Trophoblast cell (in vitro differentiated cells and primary cell): Measurements from ENCODE around the gene SLC4A9.
"Not testable (repeated sequence)": the region's sequence is repeated elsewhere in the genome, so short reads cannot be mapped to it uniquely, and the experiment has no call there.

Experiments
- DNase-seq, 2 donors: peaks; one replicate each; pipeline ENCODE4 v3.0.0-alpha.2; 2016
- H2AFZ ChIP-seq: 2 replicates; pipeline ENCODE4 v1.6.1; 2013; ENCODE audit warnings: low read length, moderate library complexity, mild to moderate bottlenecking; ENCODE audit not compliant: insufficient read depth, poor library complexity
- H2AK5ac ChIP-seq: 2 replicates; pipeline ENCODE4 v1.6.1; 2013; ENCODE audit warnings: mild to moderate bottlenecking, low read length
- H2BK120ac ChIP-seq: 2 replicates; pipeline ENCODE4 v1.6.1; 2013; ENCODE audit warnings: low read length, mild to moderate bottlenecking, moderate library complexity; ENCODE audit not compliant: insufficient read depth, poor library complexity
- H2BK12ac ChIP-seq: 2 replicates; pipeline ENCODE4 v1.6.1; 2013; ENCODE audit warnings: mild to moderate bottlenecking, low read length, moderate library complexity
- H2BK5ac ChIP-seq: 2 replicates; pipeline ENCODE4 v1.6.1; 2013; ENCODE audit warnings: low read length, low read depth, moderate library complexity, mild to moderate bottlenecking; ENCODE audit not compliant: poor library complexity
- H3K14ac ChIP-seq: 2 replicates; pipeline ENCODE4 v1.6.1; 2013; ENCODE audit warnings: mild to moderate bottlenecking, low read length
- H3K18ac ChIP-seq: 2 replicates; pipeline ENCODE4 v1.6.1; 2013; ENCODE audit warnings: mild to moderate bottlenecking, low read length
- H3K23ac ChIP-seq: 2 replicates; pipeline ENCODE4 v1.6.1; 2013; ENCODE audit warnings: low read length
- H3K27ac ChIP-seq: 2 replicates; pipeline ENCODE4 v1.5.1; 2013; ENCODE audit warnings: low read depth, mild to moderate bottlenecking, inconsistent platforms, low read length, moderate library complexity
- H3K27me3 ChIP-seq: 2 replicates; pipeline ENCODE4 v1.6.1; 2013; ENCODE audit warnings: inconsistent platforms, mild to moderate bottlenecking, low read length, moderate library complexity; ENCODE audit not compliant: insufficient read depth
- H3K36me3 ChIP-seq, 2 experiments: 1 replicate in 1 of 2; 2 replicates in 1 of 2; pipeline ENCODE4 v1.6.1; 2013; ENCODE audit warnings: low read length in 2 of 2, mild to moderate bottlenecking in 2 of 2, moderate library complexity in 1 of 2; ENCODE audit not compliant: insufficient read depth in 2 of 2, control insufficient read depth in 1 of 2
- H3K4ac ChIP-seq: 2 replicates; pipeline ENCODE4 v1.6.1; 2013; ENCODE audit warnings: low read depth, mild to moderate bottlenecking, low read length, moderate library complexity
- H3K4me1 ChIP-seq, 2 experiments: 1 replicate in 1 of 2; 2 replicates in 1 of 2; pipeline ENCODE4 v1.6.1; 2013; ENCODE audit warnings: low read length in 2 of 2, mild to moderate bottlenecking in 2 of 2, moderate library complexity in 1 of 2; ENCODE audit not compliant: insufficient read depth in 2 of 2, control insufficient read depth in 1 of 2
- H3K4me2 ChIP-seq: 2 replicates; pipeline ENCODE4 v1.6.1; 2013; ENCODE audit warnings: inconsistent platforms, mild to moderate bottlenecking, low read length, moderate library complexity
- H3K4me3 ChIP-seq: 2 replicates; pipeline ENCODE4 v1.5.1; 2013; ENCODE audit warnings: mild to moderate bottlenecking, low read depth, low read length, inconsistent platforms
- H3K79me1 ChIP-seq: one replicate; pipeline ENCODE4 v1.6.1; 2013; ENCODE audit warnings: low read length
- H3K79me2 ChIP-seq: 2 replicates; pipeline ENCODE4 v1.6.1; 2013; ENCODE audit warnings: low read length, mild to moderate bottlenecking; ENCODE audit not compliant: control insufficient read depth, insufficient read depth, poor library complexity
- H3K9ac ChIP-seq: 2 replicates; pipeline ENCODE4 v1.6.1; 2013; ENCODE audit warnings: mild to moderate bottlenecking, low read length
- H3K9me3 ChIP-seq: 2 replicates; pipeline ENCODE4 v1.6.1; 2013; ENCODE audit warnings: low read depth, mild to moderate bottlenecking, control low read depth, inconsistent platforms, low read length; ENCODE audit not compliant: insufficient read depth
- H4K12ac ChIP-seq: 2 replicates; pipeline ENCODE4 v1.6.1; 2013; ENCODE audit warnings: low read depth, mild to moderate bottlenecking, low read length, moderate library complexity
- H4K8ac ChIP-seq: 2 replicates; pipeline ENCODE4 v1.6.1; 2013; ENCODE audit warnings: low read depth, mild to moderate bottlenecking, low read length, moderate library complexity
- H4K91ac ChIP-seq: one replicate; pipeline ENCODE4 v1.6.1; 2013; ENCODE audit warnings: low read depth, mild to moderate bottlenecking, low read length, moderate library complexity
- WGBS: extraction: QIAGEN DNeasy Blood & Tissue Kit; methylation state at CpG from one replicate; pipeline ENCODE4 v1.1.7; 2013; ENCODE audit warnings: missing lambda C conversion rate; ENCODE audit not compliant: insufficient read length, insufficient coverage; ENCODE audit errors: extremely low coverage; 5-methylcytosine and 5-hydroxymethylcytosine counted together

SLC4A9 gene

GRCh38 chr5:140420226-140420570 lies 60.2 kb downstream of the SLC4A9 start:
- peaks cover 2% of the 10 kb centered on the region for H3K79me2 ChIP-seq
- peak in 1 of 2 donors; percentile 25 for DNase-seq
- H3K36me3 ChIP-seq, result no peaks in the 10 kb centered on the region
- H3K4me3 ChIP-seq, result no peak overlapping the region
- H3K4ac ChIP-seq, result no peak overlapping the region
- H3K27ac ChIP-seq, result no peak overlapping the region
- no peak overlapping the region for H2BK12ac ChIP-seq
- H3K9ac ChIP-seq, result no peak overlapping the region
- no peaks in the 10 kb centered on the region for H3K4me1 ChIP-seq
- H2AFZ ChIP-seq, result no peak overlapping the region
- no peaks in the 10 kb centered on the region for H3K9me3 ChIP-seq
- H2AK5ac ChIP-seq, result no peak overlapping the region
- WGBS, result no CpG with 5 or more reads among the region's 4 CpGs
- no peak overlapping the region for H4K12ac ChIP-seq
- no peak overlapping the region for H2BK120ac ChIP-seq
- no peaks in the 10 kb centered on the region for H3K27me3 ChIP-seq
- H4K8ac ChIP-seq, result no peak overlapping the region
- H3K14ac ChIP-seq, result no peak overlapping the region
- no peak overlapping the region for H4K91ac ChIP-seq
- no peak overlapping the region for H2BK5ac ChIP-seq
- H3K4me2 ChIP-seq, result no peak overlapping the region
- H3K23ac ChIP-seq, result no peak overlapping the region
- H3K79me1 ChIP-seq, result no peaks in the 10 kb centered on the region
- no peak overlapping the region for H3K18ac ChIP-seq

DNA sequence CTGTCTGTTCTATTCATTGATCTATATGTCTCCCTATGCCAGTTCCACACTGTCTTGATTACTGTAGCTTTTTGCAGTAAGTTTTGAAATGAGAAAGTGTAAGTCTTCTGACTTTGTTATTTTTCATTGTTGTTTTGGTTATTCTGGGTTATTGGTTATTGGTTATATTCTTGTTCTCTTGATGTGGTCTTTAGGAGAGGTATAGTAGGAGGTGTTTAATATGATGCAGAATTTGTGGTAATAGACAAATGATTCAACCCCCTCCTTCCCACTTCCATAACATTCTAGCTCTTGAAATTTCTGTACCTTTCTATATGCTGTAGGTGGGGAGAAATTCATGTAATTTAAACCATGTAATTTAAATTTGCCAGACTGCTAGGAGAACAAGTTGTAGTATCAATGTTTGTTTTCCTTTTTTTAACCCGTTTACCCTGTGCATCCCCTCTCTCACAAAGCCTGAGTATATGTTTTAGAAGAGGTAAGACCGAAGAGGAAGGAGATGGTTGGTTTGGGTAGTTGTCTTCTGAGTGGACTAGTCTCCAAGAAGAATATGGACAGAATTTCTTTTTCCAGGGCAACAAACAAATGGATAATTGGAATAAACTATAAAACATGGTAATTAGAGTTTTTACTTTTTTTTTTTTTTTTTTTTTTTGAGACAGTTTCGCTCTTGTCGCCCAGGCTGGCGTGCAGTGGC lies 60.8 kb downstream of the SLC4A9 start:
- no peaks in the 10 kb centered on the region for H3K4me1 ChIP-seq
- H2AFZ ChIP-seq, result no peak overlapping the region
- no peak overlapping the region for H3K18ac ChIP-seq
- H3K14ac ChIP-seq, result no peak overlapping the region
- H2BK5ac ChIP-seq, result no peak overlapping the region
- H3K27ac ChIP-seq, result no peak overlapping the region
- no peak for DNase-seq
- peaks cover 2% of the 10 kb centered on the region for H3K79me2 ChIP-seq
- no peak overlapping the region for H3K4ac ChIP-seq
- no peak overlapping the region for H3K4me2 ChIP-seq
- H2AK5ac ChIP-seq, result no peak overlapping the region
- no CpG with 5 or more reads among the region's 5 CpGs for WGBS
- no peak overlapping the region for H2BK120ac ChIP-seq
- no peak overlapping the region for H3K9ac ChIP-seq
- H2BK12ac ChIP-seq, result no peak overlapping the region
- H4K12ac ChIP-seq, result no peak overlapping the region
- H3K27me3 ChIP-seq, result no peaks in the 10 kb centered on the region
- no peaks in the 10 kb centered on the region for H3K79me1 ChIP-seq
- H3K36me3 ChIP-seq, result no peaks in the 10 kb centered on the region
- H4K8ac ChIP-seq, result no peak overlapping the region
- no peaks in the 10 kb centered on the region for H3K9me3 ChIP-seq
- H3K4me3 ChIP-seq, result no peak overlapping the region
- H4K91ac ChIP-seq, result no peak overlapping the region
- no peak overlapping the region for H3K23ac ChIP-seq

DNA sequence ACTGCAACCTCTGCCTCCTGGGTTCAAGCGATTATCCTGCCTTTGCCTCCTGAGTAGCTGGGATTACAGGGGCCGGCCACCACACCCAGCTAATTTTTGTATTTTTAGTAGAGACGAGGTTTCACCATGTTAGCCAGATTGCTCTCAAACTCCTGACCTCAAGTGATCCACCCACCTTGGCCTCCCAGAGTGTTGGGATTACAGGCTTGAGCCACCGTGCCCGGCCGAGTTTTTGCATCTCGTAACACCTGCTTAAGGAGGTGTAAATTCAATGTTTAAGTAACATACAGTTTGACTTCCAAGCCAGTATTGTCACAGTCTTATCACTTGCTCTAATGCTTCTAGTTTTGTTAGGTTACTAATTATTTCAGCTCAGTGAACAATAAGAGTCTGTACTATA lies 61.4 kb downstream of the SLC4A9 start:
- H2AFZ ChIP-seq, H2BK12ac ChIP-seq, H3K27me3 ChIP-seq, H3K18ac ChIP-seq, H2BK120ac ChIP-seq, H3K27ac ChIP-seq, H3K4me3 ChIP-seq, H2BK5ac ChIP-seq, H3K23ac ChIP-seq, H2AK5ac ChIP-seq, H3K79me2 ChIP-seq, H3K79me1 ChIP-seq, H4K12ac ChIP-seq, H3K14ac ChIP-seq, H3K9ac ChIP-seq, H3K4ac ChIP-seq, H3K9me3 ChIP-seq, DNase-seq, H3K4me2 ChIP-seq, H3K4me1 ChIP-seq, H4K91ac ChIP-seq, H4K8ac ChIP-seq, H3K36me3 ChIP-seq: not testable (repeated sequence)
- WGBS, result no CpG with 5 or more reads among the region's 7 CpGs

DNA sequence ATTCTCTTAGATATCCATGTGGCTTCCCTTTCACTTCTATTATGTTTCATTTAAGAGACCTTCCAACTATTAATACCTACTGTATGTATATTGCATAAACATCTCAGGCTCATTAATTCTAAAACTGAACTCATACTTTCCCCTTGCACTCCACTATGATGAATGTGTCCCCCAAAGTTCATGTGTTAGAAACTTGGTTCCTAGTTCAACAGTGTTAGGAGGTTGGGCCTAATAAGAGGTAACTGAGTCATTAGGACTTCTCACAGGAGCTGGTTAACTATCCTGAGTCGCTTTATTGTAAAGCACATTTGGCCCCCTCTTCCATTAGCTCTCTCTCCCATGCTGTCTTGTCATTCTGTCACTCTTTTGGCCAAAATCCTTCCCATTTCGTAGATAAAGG lies 63.6 kb downstream of the SLC4A9 start:
- H3K36me3 ChIP-seq, result peaks cover 0 to 2% of the 10 kb centered on the region in 2 experiments
- no peaks in the 10 kb centered on the region for H3K9me3 ChIP-seq
- no peak overlapping the region for H3K4me2 ChIP-seq
- H2AFZ ChIP-seq, result no peak overlapping the region
- no peak overlapping the region for H3K23ac ChIP-seq
- H3K4me1 ChIP-seq, result no peaks in the 10 kb centered on the region
- no peak overlapping the region for H3K4ac ChIP-seq
- H3K79me2 ChIP-seq, result peaks cover 2% of the 10 kb centered on the region
- no peak overlapping the region for H3K14ac ChIP-seq
- no peak overlapping the region for H2AK5ac ChIP-seq
- WGBS, result no CpG with 5 or more reads among the region's 2 CpGs
- H4K91ac ChIP-seq, result no peak overlapping the region
- no peak overlapping the region for H4K8ac ChIP-seq
- H2BK12ac ChIP-seq, result no peak overlapping the region
- no peak overlapping the region for H3K27ac ChIP-seq
- no peak overlapping the region for H3K4me3 ChIP-seq
- H2BK120ac ChIP-seq, result no peak overlapping the region
- no peaks in the 10 kb centered on the region for H3K79me1 ChIP-seq
- H2BK5ac ChIP-seq, result no peak overlapping the region
- no peak overlapping the region for H3K18ac ChIP-seq
- no peak for DNase-seq
- no peaks in the 10 kb centered on the region for H3K27me3 ChIP-seq
- no peak overlapping the region for H3K9ac ChIP-seq
- no peak overlapping the region for H4K12ac ChIP-seq
